Peyer's patch (tissue), 4 donors: Measurements from ENCODE around the gene AGBL4.

Source experiments
- POLR2A ChIP-seq, 2 donors: fragments of 450-650 bp; IDR thresholded peaks; one replicate each; pipeline ENCODE4 v1.5.1; 2017; ENCODE audit warnings: antibody characterized with exemption in 2 of 2, mild to moderate bottlenecking in 2 of 2, moderate library complexity in 2 of 2
- TF ChIP-seq, protein P1 (sequence below), 6 experiments: fragments of 450-650 bp in 4 of 6; fragments of 200-600 bp in 2 of 6; sonication (generic) in 1 of 6; IDR thresholded peaks; one replicate each; pipeline ENCODE4 v1.5.1; 2017 to 2019; ENCODE audit warnings: antibody characterized with exemption in 6 of 6, mild to moderate bottlenecking in 3 of 6, moderate library complexity in 1 of 6

- TF ChIP-seq, protein P1, sequence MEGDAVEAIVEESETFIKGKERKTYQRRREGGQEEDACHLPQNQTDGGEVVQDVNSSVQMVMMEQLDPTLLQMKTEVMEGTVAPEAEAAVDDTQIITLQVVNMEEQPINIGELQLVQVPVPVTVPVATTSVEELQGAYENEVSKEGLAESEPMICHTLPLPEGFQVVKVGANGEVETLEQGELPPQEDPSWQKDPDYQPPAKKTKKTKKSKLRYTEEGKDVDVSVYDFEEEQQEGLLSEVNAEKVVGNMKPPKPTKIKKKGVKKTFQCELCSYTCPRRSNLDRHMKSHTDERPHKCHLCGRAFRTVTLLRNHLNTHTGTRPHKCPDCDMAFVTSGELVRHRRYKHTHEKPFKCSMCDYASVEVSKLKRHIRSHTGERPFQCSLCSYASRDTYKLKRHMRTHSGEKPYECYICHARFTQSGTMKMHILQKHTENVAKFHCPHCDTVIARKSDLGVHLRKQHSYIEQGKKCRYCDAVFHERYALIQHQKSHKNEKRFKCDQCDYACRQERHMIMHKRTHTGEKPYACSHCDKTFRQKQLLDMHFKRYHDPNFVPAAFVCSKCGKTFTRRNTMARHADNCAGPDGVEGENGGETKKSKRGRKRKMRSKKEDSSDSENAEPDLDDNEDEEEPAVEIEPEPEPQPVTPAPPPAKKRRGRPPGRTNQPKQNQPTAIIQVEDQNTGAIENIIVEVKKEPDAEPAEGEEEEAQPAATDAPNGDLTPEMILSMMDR (IDR thresholded peaks at IDR 0.05) = no peak
- TF ChIP-seq POLR2A (IDR thresholded peaks at IDR 0.05) = no peak
Observed at GRCh38 chr1:49185450-49185980, 838.2 kb downstream of the AGBL4 start.
